ES-I3 (cell line): ENCODE measurements around the gene KLF9.
A peak's percentile ranks its signal among the peaks of the same experiment; 100 is the strongest.

ENCODE experiments used
- H3K36me3 ChIP-seq: 2 replicates; pipeline ENCODE4 v1.6.1; 2013; ENCODE audit warnings: mild to moderate bottlenecking, low read length, control low read depth, moderate library complexity; ENCODE audit not compliant: insufficient read depth
- H3K4me1 ChIP-seq: 2 replicates; pipeline ENCODE4 v1.6.1; 2013; ENCODE audit warnings: mild to moderate bottlenecking, control low read depth, low read length; ENCODE audit not compliant: insufficient read depth
- H3K9ac ChIP-seq: 2 replicates; pipeline ENCODE4 v1.6.1; 2013; ENCODE audit warnings: low read depth, mild to moderate bottlenecking, low read length, moderate library complexity
- H3K9me3 ChIP-seq: 2 replicates; pipeline ENCODE4 v1.6.1; 2013; ENCODE audit warnings: mild to moderate bottlenecking, low read length, moderate library complexity; ENCODE audit not compliant: control insufficient read depth, insufficient read depth

KLF9 gene

GRCh38 chr9:70415041-70415440 is 584 bp upstream of the KLF9 start:
- Histone ChIP-seq H3K36me3 (no peaks in the 10 kb centered on the region), H3K9ac (no peak overlapping the region), H3K9me3 (no peaks in the 10 kb centered on the region), H3K4me1 (0 out of 2 replicates have a peak, but pooled peaks cover 3% of the 10 kb centered on the region)

- Histone ChIP-seq H3K9ac (peak overlapping the region; percentile 69; the same call in 1 of the 2 replicates), H3K4me1 (0 out of 2 replicates have a peak, but pooled peaks cover 3% of the 10 kb centered on the region)
Measured at GRCh38 chr9:70413464-70413798, 1.0 kb downstream of the KLF9 start.

GRCh38 chr9:70412832-70413463 is 1.5 kb downstream of the KLF9 start:
- Histone ChIP-seq H3K4me1 (0 out of 2 replicates have a peak, but pooled peaks cover 3% of the 10 kb centered on the region), H3K36me3 (no peaks in the 10 kb centered on the region), H3K9ac (peak overlapping the region; percentile 69; the same call in 1 of the 2 replicates), H3K9me3 (no peaks in the 10 kb centered on the region)

More at GRCh38 chr9:70413464-70413798, 1.0 kb downstream of the KLF9 start:
- H3K36me3 ChIP-seq: no peaks in the 10 kb centered on the region
- H3K9me3 ChIP-seq: no peaks in the 10 kb centered on the region

GRCh38 chr9:70411930-70412831 is 2.3 kb downstream of the KLF9 start:
- Histone ChIP-seq H3K4me1 (peaks cover 5% of the 10 kb centered on the region; the same call in 1 of the 2 replicates), H3K9ac (peak overlapping the region; percentile 69; the same call in 1 of the 2 replicates), H3K36me3 (no peaks in the 10 kb centered on the region), H3K9me3 (no peaks in the 10 kb centered on the region)

- Histone ChIP-seq H3K9ac (peak overlapping the region; percentile 69; the same call in 1 of the 2 replicates), H3K36me3 (no peaks in the 10 kb centered on the region), H3K4me1 (peaks cover 8% of the 10 kb centered on the region; the same call in 1 of the 2 replicates), H3K9me3 (no peaks in the 10 kb centered on the region)
Measured at GRCh38 chr9:70411121-70411929, 3.1 kb downstream of the KLF9 start.

GRCh38 chr9:70410368-70410767 is 4.1 kb downstream of the KLF9 start:
- H3K9ac ChIP-seq: no peak overlapping the region
- peaks cover 13% of the 10 kb centered on the region; the same call in 1 of the 2 replicates for H3K4me1 ChIP-seq
- H3K36me3 ChIP-seq: no peaks in the 10 kb centered on the region
- no peaks in the 10 kb centered on the region for H3K9me3 ChIP-seq

- H3K9ac ChIP-seq: no peak overlapping the region
- peaks cover 13% of the 10 kb centered on the region; the same call in 1 of the 2 replicates for H3K4me1 ChIP-seq
- H3K9me3 ChIP-seq: no peaks in the 10 kb centered on the region
- H3K36me3 ChIP-seq: no peaks in the 10 kb centered on the region
Measured at GRCh38 chr9:70409800-70410199, 4.7 kb downstream of the KLF9 start.

- H3K9ac ChIP-seq: no peak overlapping the region
- no peaks in the 10 kb centered on the region for H3K9me3 ChIP-seq
- H3K4me1 ChIP-seq: peaks cover 13% of the 10 kb centered on the region; the same call in 1 of the 2 replicates
- no peaks in the 10 kb centered on the region for H3K36me3 ChIP-seq
Measured at GRCh38 chr9:70409280-70409679, 5.2 kb downstream of the KLF9 start.

GRCh38 chr9:70408393-70409040 is 5.9 kb downstream of the KLF9 start:
- no peak overlapping the region for H3K9ac ChIP-seq
- peaks cover 13% of the 10 kb centered on the region; the same call in 1 of the 2 replicates for H3K4me1 ChIP-seq
- H3K9me3 ChIP-seq: no peaks in the 10 kb centered on the region
- no peaks in the 10 kb centered on the region for H3K36me3 ChIP-seq

GRCh38 chr9:70407081-70407503 is 7.4 kb downstream of the KLF9 start:
- no peaks in the 10 kb centered on the region for H3K9me3 ChIP-seq
- H3K36me3 ChIP-seq: no peaks in the 10 kb centered on the region
- peaks cover 13% of the 10 kb centered on the region; the same call in 1 of the 2 replicates for H3K4me1 ChIP-seq
- H3K9ac ChIP-seq: no peak overlapping the region; the same call in 1 of the 2 replicates

- Histone ChIP-seq H3K4me1 (peaks cover 13% of the 10 kb centered on the region; the same call in 1 of the 2 replicates), H3K9ac (no peak overlapping the region; the same call in 1 of the 2 replicates), H3K9me3 (no peaks in the 10 kb centered on the region), H3K36me3 (no peaks in the 10 kb centered on the region)
Measured at GRCh38 chr9:70406434-70406862, 8.0 kb downstream of the KLF9 start.

GRCh38 chr9:70405808-70406433 is 8.5 kb downstream of the KLF9 start:
- H3K9me3 ChIP-seq: no peaks in the 10 kb centered on the region
- no peaks in the 10 kb centered on the region for H3K36me3 ChIP-seq
- H3K9ac ChIP-seq: no peak overlapping the region
- H3K4me1 ChIP-seq: peaks cover 13% of the 10 kb centered on the region; the same call in 1 of the 2 replicates

- Histone ChIP-seq H3K4me1 (peaks cover 10% of the 10 kb centered on the region; the same call in 1 of the 2 replicates), H3K9me3 (no peaks in the 10 kb centered on the region), H3K9ac (no peak overlapping the region), H3K36me3 (no peaks in the 10 kb centered on the region)
Measured at GRCh38 chr9:70404261-70404660, 10.2 kb downstream of the KLF9 start.
